Uterus (tissue), 4 donors: ENCODE data around the gene DENND2D. TPM values are rescaled to one million over a fixed set of nuclear protein-coding genes. Genes with fewer than 3 reads are reported as not detected.

Source experiments
- DNase-seq, 2 donors: peaks; one replicate each; pipeline ENCODE4 v3.0.0-alpha.2; 2019 to 2020
- H3K27ac ChIP-seq, 2 donors: fragments of 200-600 bp; sonication (generic); 1 replicate in 1 of 2; 2 replicates in 1 of 2; pipeline ENCODE4 v1.5.1; 2016 to 2018
- H3K27me3 ChIP-seq, 2 donors: fragments of 200-600 bp; sonication (generic); one replicate each; pipeline ENCODE4 v1.5.1; 2018 to 2019; ENCODE audit warnings: control low read depth in 1 of 2
- H3K36me3 ChIP-seq, 2 donors: fragments of 200-600 bp; sonication (generic); one replicate each; pipeline ENCODE4 v1.5.1; 2019; ENCODE audit warnings: control low read depth in 1 of 2
- H3K4me1 ChIP-seq, 2 donors: fragments of 200-600 bp; sonication (generic); one replicate each; pipeline ENCODE4 v1.5.1; 2018 to 2019; ENCODE audit warnings: control low read depth in 1 of 2
- H3K4me3 ChIP-seq, 2 donors: fragments of 200-600 bp; sonication (generic); 1 replicate in 1 of 2; 2 replicates in 1 of 2; pipeline ENCODE4 v1.5.1; 2018 to 2019; ENCODE audit warnings: mild to moderate bottlenecking in 1 of 2
- H3K9me3 ChIP-seq, 2 donors: fragments of 200-600 bp; sonication (generic); one replicate each; pipeline ENCODE4 v1.5.1; 2019; ENCODE audit warnings: control low read depth in 1 of 2
- POLR2A ChIP-seq, 2 donors: fragments of 450-650 bp; IDR thresholded peaks; one replicate each; pipeline ENCODE4 v1.6.1; 2016; ENCODE audit warnings: antibody characterized with exemption in 2 of 2, mild to moderate bottlenecking in 1 of 2, moderate library complexity in 1 of 2
- intact Hi-C: fragments of 100-400 bp; cut with DNase I; formaldehyde crosslinking; loops from one replicate; pipeline ENCODE4 v1.15.1; 2023; ENCODE audit warnings: low total_unique reads
- total RNA-seq, 4 donors: library from RNA; depleted of rRNA in 3 of 4; stranded (reverse); fragments of >200 nt in 3 of 4; gene quantifications; one replicate each; pipeline versions ENCODE4 v1.1.0 to v1.2.4, GENCODE V29; 2014 to 2023
- TF ChIP-seq, protein P1 (sequence below), 4 experiments: fragments of 200-600 bp in 2 of 4; fragments of 450-650 bp in 2 of 4; sonication (generic) in 2 of 4; IDR thresholded peaks; one replicate each; pipeline ENCODE4 v1.5.1; 2016 to 2019; ENCODE audit warnings: antibody characterized with exemption in 4 of 4, mild to moderate bottlenecking in 2 of 4, moderate library complexity in 1 of 4
- donor health status: DM: yes; HTN: yes; CAD: no.

DENND2D gene
- total RNA-seq, 4 donors from 2014 or later = 2.3 to 25.9 (median 8.0) TPM

DNA sequence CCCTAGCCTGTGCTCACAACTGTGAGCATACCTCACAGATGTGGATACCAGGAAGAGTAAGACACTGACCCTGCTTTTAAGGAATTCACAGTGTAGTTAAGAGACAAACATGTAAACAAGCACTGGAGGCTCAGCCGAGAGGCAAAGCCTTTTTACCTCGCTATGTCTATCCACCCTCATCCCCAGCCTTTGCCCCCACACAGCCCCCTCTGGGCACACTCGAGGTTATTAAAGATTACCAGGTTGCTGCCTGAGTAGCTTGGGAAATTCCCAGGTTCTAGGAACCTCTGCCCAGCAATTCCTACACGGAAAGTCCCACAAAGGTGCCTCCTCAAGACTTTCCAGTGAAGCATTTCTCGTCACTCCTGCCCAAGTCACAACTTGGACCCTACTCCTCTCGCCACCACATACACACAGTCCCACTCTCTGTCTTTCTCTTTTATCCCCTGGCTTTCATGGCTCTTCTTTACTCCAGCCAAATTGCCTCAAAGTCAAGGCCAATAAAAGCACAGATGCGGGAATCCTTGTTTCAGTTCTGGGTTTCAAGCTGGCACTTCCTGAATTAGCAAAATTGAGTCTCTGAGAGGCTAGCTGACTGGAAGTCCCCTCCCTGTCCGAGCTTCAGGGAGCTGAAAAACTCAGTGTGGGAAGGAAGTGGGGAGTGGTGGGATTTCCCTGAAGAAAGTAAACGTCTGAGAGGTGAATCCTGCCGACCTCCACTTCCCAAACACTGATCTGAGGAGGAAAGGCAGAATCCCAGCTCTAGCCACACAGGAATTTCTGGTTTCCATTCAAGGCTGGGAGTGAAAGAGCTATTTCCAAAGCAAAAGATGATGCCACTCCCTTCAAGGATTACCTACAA is 7.6 kb downstream of the DENND2D start:
- TF ChIP-seq, protein P1, sequence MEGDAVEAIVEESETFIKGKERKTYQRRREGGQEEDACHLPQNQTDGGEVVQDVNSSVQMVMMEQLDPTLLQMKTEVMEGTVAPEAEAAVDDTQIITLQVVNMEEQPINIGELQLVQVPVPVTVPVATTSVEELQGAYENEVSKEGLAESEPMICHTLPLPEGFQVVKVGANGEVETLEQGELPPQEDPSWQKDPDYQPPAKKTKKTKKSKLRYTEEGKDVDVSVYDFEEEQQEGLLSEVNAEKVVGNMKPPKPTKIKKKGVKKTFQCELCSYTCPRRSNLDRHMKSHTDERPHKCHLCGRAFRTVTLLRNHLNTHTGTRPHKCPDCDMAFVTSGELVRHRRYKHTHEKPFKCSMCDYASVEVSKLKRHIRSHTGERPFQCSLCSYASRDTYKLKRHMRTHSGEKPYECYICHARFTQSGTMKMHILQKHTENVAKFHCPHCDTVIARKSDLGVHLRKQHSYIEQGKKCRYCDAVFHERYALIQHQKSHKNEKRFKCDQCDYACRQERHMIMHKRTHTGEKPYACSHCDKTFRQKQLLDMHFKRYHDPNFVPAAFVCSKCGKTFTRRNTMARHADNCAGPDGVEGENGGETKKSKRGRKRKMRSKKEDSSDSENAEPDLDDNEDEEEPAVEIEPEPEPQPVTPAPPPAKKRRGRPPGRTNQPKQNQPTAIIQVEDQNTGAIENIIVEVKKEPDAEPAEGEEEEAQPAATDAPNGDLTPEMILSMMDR (IDR thresholded peaks at IDR 0.05) = no peak
- TF ChIP-seq POLR2A (IDR thresholded peaks at IDR 0.05) = no peak
- Histone ChIP-seq H3K4me1 (no peaks in the 10 kb centered on the region), H3K27ac (no peak overlapping the region), H3K36me3 (no peaks in the 10 kb centered on the region), H3K27me3 (no peaks in the 10 kb centered on the region), H3K9me3 (no peaks in the 10 kb centered on the region), H3K4me3 (no peak overlapping the region)
- DNase-seq = no peak
- intact Hi-C loops = no loop called here

DNA sequence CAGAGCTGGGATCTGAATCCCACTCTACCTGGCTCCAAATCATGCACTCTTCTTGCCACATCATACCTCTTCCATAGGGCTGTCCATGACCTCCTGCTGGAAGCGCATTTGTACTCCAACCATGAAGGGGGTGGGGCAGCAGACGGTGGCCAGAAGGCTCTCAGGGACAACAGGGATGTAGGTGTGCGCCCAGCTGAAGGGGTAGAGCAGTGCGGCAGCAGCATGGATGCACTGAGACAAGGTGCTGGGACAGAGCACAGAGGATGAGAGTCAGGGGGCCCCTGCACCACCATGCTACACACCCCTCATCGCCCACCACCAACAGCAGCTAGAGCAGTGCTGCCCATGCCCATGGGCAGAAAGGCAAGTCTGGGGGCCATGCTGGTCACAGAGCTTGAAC is 8.4 kb downstream of the DENND2D start:
- Histone ChIP-seq H3K27ac (no peak overlapping the region), H3K9me3 (no peaks in the 10 kb centered on the region), H3K27me3 (no peaks in the 10 kb centered on the region), H3K36me3 (no peaks in the 10 kb centered on the region), H3K4me1 (no peaks in the 10 kb centered on the region), H3K4me3 (no peak overlapping the region)
- intact Hi-C loops = no loop called here
- DNase-seq = no peak
- TF ChIP-seq, protein P1 (IDR thresholded peaks at IDR 0.05) = no peak
- TF ChIP-seq POLR2A (IDR thresholded peaks at IDR 0.05) = no peak

DNA sequence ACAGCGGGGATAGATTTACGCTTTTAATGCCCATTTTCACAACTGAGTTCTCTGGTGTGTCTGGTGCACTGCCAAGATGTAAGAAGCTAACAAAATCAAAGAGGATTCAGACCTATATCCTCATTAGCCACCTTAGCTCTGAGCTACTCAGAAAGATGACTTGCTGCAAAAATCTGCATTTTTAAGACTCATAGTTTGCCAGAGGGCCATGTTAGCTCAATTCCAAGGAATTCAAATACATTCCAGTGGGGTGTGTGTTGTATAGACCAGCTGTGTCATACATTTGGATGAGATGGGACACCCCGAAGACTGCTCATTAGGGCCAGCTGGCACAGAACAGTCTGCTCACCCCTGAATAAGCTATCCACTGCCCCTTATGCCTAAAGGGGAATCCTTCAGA is 8.9 kb downstream of the DENND2D start:
- Histone ChIP-seq H3K4me3 (no peak overlapping the region), H3K4me1 (no peaks in the 10 kb centered on the region), H3K27me3 (no peaks in the 10 kb centered on the region), H3K36me3 (no peaks in the 10 kb centered on the region), H3K9me3 (no peaks in the 10 kb centered on the region), H3K27ac (no peak overlapping the region)
- DNase-seq = no peak
- TF ChIP-seq, protein P1 (IDR thresholded peaks at IDR 0.05) = no peak
- no peak for TF ChIP-seq POLR2A (IDR thresholded peaks at IDR 0.05)
- intact Hi-C loops = no loop called here

DNA sequence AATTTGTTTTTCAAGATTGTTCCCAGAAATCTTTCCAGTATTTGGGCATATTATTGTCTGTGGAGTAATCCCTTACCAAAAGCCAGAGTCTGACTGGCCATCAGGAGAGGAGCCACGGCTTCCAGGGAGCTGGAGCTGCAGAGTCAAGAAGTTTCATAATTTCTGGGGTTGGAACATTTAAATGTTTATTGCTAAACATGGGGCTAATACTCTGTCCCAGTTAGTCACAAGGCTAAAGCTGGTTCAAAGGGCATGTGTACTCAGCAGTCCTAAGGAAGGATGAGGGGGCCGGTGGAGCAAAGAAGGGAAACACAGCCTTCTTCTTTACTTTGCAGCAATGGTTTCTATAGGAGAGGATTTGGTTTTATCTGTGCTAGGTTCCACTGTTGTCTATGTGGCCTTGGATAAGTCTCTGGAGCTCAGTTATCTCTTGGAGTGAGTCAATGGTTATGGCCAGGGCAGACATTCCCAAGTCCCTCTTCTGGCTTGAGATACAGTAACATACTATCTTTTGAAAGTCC is 9.5 kb downstream of the DENND2D start:
- Histone ChIP-seq H3K4me3 (no peak overlapping the region), H3K27ac (no peak overlapping the region), H3K4me1 (no peaks in the 10 kb centered on the region), H3K27me3 (no peaks in the 10 kb centered on the region), H3K36me3 (no peaks in the 10 kb centered on the region), H3K9me3 (no peaks in the 10 kb centered on the region)
- intact Hi-C loops = no loop called here
- TF ChIP-seq, protein P1 (IDR thresholded peaks at IDR 0.05) = no peak
- no peak for TF ChIP-seq POLR2A (IDR thresholded peaks at IDR 0.05)
- DNase-seq = peak in 1 of 2 donors; percentile 24

DNA sequence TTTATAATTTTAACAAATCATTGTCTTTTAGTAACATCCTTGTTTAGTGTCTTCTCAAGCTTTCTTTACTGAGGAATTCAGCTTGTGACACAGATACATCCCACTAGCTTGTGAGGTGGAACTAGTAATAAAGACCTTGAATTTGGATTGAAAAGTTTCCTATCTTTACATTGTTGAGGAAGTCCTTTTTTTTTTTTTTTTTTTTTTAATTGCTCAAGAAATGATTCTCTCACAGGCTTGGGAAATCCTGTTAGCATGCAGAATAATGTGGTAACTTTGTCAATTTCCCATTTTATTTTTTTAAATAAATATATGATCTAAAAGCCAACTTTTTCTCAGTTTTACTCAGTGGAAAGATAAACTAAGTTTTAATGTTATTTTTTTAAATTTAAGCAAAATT is 15.8 kb downstream of the DENND2D start:
- no peak overlapping the region for H3K27ac ChIP-seq

More for the DNA sequence above, 15.8 kb downstream of the DENND2D start:
- Histone ChIP-seq H3K27me3 (no peaks in the 10 kb centered on the region), H3K9me3 (no peaks in the 10 kb centered on the region), H3K4me1 (no peaks in the 10 kb centered on the region), H3K36me3 (no peaks in the 10 kb centered on the region), H3K4me3 (no peak overlapping the region)
- no peak for DNase-seq
- no peak for TF ChIP-seq POLR2A (IDR thresholded peaks at IDR 0.05)
- TF ChIP-seq, protein P1 (IDR thresholded peaks at IDR 0.05) = no peak
- intact Hi-C loops = no loop called here
